Caco-2 (cell line): ENCODE measurements around the gene RAPGEF1. TPM values are rescaled to one million over a fixed set of nuclear protein-coding genes. Genes with fewer than 3 reads are reported as not detected.

ENCODE experiments used
- BruUV-seq: library from RNA; stranded (reverse); fragments of 400-500 nt; replicated peaks from 2 replicates; lab custom pipeline; 2021; lab: Mats Ljungman, UMichigan
- CTCF ChIA-PET: fragments of 300-600 bp; sonication (Branson Sonifier 250); formaldehyde crosslinking; loops from one replicate; lab custom pipeline; 2022; ENCODE audit warnings: antibody characterized with exemption; lab: Charles Lee
- POLR2A ChIA-PET: fragments of 300-600 bp; sonication (Branson Sonifier 250); formaldehyde crosslinking; loops from one replicate; lab custom pipeline; 2022; ENCODE audit warnings: antibody characterized with exemption; lab: Charles Lee
- DNase-seq, 2 experiments: peaks; one replicate each; pipeline versions ENCODE4 v3.0.0 to v3.0.0-alpha.2; 2020 to 2022
- H3K27me3 ChIP-seq: replicated peaks from 2 replicates; pipeline ENCODE4 v1.6.0; 2011; ENCODE audit warnings: low read length; ENCODE audit not compliant: control insufficient read depth, insufficient read depth
- H3K36me3 ChIP-seq: 2 replicates; pipeline ENCODE4 v1.5.1; 2011; ENCODE audit warnings: low read length; ENCODE audit not compliant: control insufficient read depth, insufficient read depth
- H3K4me1 ChIP-seq: fragments of 250-450 bp; sonication (Bioruptor Pico); 2 replicates; pipeline ENCODE4 v1.5.1; 2020; ENCODE audit warnings: mild to moderate bottlenecking
- H3K4me3 ChIP-seq: 2 replicates; pipeline ENCODE4 v1.5.1; 2011; ENCODE audit warnings: low read depth, mild to moderate bottlenecking, control low read depth, low read length
- H3K9me3 ChIP-seq: fragments of 250-450 bp; sonication (Bioruptor Pico); 2 replicates; pipeline ENCODE4 v1.5.1; 2020; ENCODE audit warnings: mild to moderate bottlenecking, moderate library complexity
- H3K27ac Mint-ChIP-seq: one replicate; pipeline ENCODE4 v1.8.0; 2022; ENCODE audit warnings: mixed read lengths; ENCODE audit not compliant: unreplicated experiment
- H3K27me3 Mint-ChIP-seq: one replicate; pipeline ENCODE4 v1.8.0; 2022; ENCODE audit warnings: mixed read lengths; ENCODE audit not compliant: insufficient read depth, unreplicated experiment
- H3K36me3 Mint-ChIP-seq: one replicate; pipeline ENCODE4 v1.8.0; 2022; ENCODE audit warnings: mild to moderate bottlenecking, mixed read lengths; ENCODE audit not compliant: insufficient read depth, unreplicated experiment
- H3K4me1 Mint-ChIP-seq: one replicate; pipeline ENCODE4 v1.8.0; 2022; ENCODE audit warnings: low read depth, mixed read lengths; ENCODE audit not compliant: unreplicated experiment
- H3K4me3 Mint-ChIP-seq: one replicate; pipeline ENCODE4 v1.8.0; 2022; ENCODE audit warnings: mild to moderate bottlenecking, moderate library complexity, mixed read lengths; ENCODE audit not compliant: unreplicated experiment
- H3K9me3 Mint-ChIP-seq: one replicate; pipeline ENCODE4 v1.8.0; 2022; ENCODE audit warnings: mixed read lengths; ENCODE audit not compliant: unreplicated experiment
- CTCF ChIP-seq, 2 experiments: fragments of 200-600 bp in 1 of 2; IDR thresholded peaks; 1 replicate in 1 of 2; 2 replicates in 1 of 2; pipeline versions ENCODE4 v1.5.1 to v1.8.0; 2011 to 2022; ENCODE audit warnings: antibody characterized with exemption in 1 of 2, control low read depth in 1 of 2, inconsistent platforms in 1 of 2, low read depth in 1 of 2, low read length in 1 of 2, mild to moderate bottlenecking in 1 of 2, moderate library complexity in 1 of 2; ENCODE audit not compliant: insufficient read depth in 1 of 2, severe bottlenecking in 1 of 2, unreplicated experiment in 1 of 2
- intact Hi-C: fragments of 100-400 bp; cut with micrococcal nuclease; formaldehyde crosslinking; loops from one replicate; pipeline ENCODE4 v1.10.0; 2022; ENCODE audit not compliant: unreplicated experiment
- total RNA-seq: library from RNA; stranded (reverse); gene quantifications from 2 replicates; pipeline ENCODE4 v1.2.3, GENCODE V29; 2022

The RAPGEF1 gene
- total RNA-seq, 1 experiment from 2014 or later = 75.4 TPM

GRCh38 chr9:131759017-131759647 is 19.3 kb upstream of the RAPGEF1 start:
- Histone ChIP-seq H3K9me3 (no peaks in the 10 kb centered on the region), H3K4me3 (no peak overlapping the region), H3K36me3 (no peaks in the 10 kb centered on the region), H3K4me1 (peaks cover 4% of the 10 kb centered on the region), H3K27me3 (no peaks in the 10 kb centered on the region)
- no peak for DNase-seq
- peaks cover 5% of the 10 kb centered on the region for H3K36me3 Mint-ChIP-seq
- no peaks in the 10 kb centered on the region for H3K9me3 Mint-ChIP-seq
- CTCF ChIA-PET = interaction anchor here (0.7 to 0.9 kb wide), 3 partner anchors 79 to 477 kb away, joined by 3 to 8 read pairs (median 5); no protein-coding TSS in a partner anchor
- TF ChIP-seq CTCF (IDR thresholded peaks at IDR 0.05; ENCODE audit: insufficient read depth in 1 of 2, low read depth in 1 of 2, low read length in 1 of 2, severe bottlenecking in 1 of 2, unreplicated experiment in 1 of 2) = no peak
- POLR2A ChIA-PET = no interaction called here
- no TSS peak for BruUV-seq
- peaks cover 7% of the 10 kb centered on the region for H3K4me1 Mint-ChIP-seq
- H3K4me3 Mint-ChIP-seq = no peak overlapping the region
- no peak overlapping the region for H3K27ac Mint-ChIP-seq
- intact Hi-C loops = no loop called here
- peaks cover 7% of the 10 kb centered on the region for H3K27me3 Mint-ChIP-seq

- ChIA-PET CTCF (interaction anchor here (0.6 to 0.7 kb wide), 2 partner anchors 75 to 149 kb away, joined by 3 read pairs; no protein-coding TSS in a partner anchor), POLR2A (no interaction called here)
- H3K27me3 ChIP-seq = no peaks in the 10 kb centered on the region
- TF ChIP-seq CTCF (IDR thresholded peaks at IDR 0.05; ENCODE audit: insufficient read depth in 1 of 2, low read depth in 1 of 2, low read length in 1 of 2, severe bottlenecking in 1 of 2, unreplicated experiment in 1 of 2) = no peak
- intact Hi-C loops = no loop called here
- no peaks in the 10 kb centered on the region for H3K9me3 Mint-ChIP-seq
- no peak overlapping the region for H3K4me3 Mint-ChIP-seq
- H3K4me1 ChIP-seq = peaks cover 4% of the 10 kb centered on the region
- H3K4me1 Mint-ChIP-seq = peaks cover 7% of the 10 kb centered on the region
- H3K36me3 ChIP-seq = no peaks in the 10 kb centered on the region
- no peak for DNase-seq
- peaks cover 5% of the 10 kb centered on the region for H3K36me3 Mint-ChIP-seq
- no peaks in the 10 kb centered on the region for H3K9me3 ChIP-seq
- H3K27ac Mint-ChIP-seq = no peak overlapping the region
- no TSS peak for BruUV-seq
- peaks cover 7% of the 10 kb centered on the region for H3K27me3 Mint-ChIP-seq
- H3K4me3 ChIP-seq = no peak overlapping the region
These were observed 17.7 kb upstream of the RAPGEF1 start for GRCh38 chr9:131757549-131757948.

DNA sequence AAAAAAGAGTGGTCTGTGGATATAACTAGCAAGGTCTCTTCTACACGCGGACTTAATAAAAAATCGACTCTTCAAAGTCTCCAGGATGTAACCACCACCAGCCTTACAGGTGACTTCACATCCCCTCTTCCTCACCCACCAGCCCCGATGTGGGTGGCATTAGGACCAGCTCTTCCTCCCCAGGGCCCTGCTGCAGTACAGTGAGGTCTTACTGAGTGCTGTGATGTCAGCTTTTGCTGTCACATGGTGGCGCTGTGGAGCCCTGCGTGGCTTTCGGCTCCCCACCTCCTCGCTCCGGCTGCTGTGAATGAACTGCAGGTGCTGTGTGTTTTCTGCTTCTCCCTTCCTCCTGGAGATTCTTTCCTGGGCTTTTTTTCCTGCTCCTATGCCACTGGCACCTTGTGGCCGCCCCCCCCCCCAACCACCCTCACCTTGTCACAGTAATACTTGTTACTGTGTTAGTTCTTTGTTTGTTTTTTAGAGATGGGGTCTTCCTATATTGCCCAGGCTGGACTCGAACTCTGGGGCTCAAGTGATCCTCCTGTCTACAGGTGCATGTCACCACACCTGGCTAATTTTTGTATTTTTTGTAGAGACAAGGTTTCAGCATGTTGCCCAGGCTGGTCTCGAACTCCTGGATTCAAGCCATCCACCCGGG is 15.8 kb upstream of the RAPGEF1 start:
- Mint-ChIP-seq H3K4me3 (no peak overlapping the region), H3K4me1 (peaks cover 7% of the 10 kb centered on the region), H3K9me3 (no peaks in the 10 kb centered on the region), H3K36me3 (peaks cover 5% of the 10 kb centered on the region), H3K27me3 (peaks cover 7% of the 10 kb centered on the region), H3K27ac (peak overlapping the region; percentile 71)
- peak; percentile 91 to 95 for TF ChIP-seq CTCF (IDR thresholded peaks at IDR 0.05; ENCODE audit: insufficient read depth in 1 of 2, low read depth in 1 of 2, low read length in 1 of 2, severe bottlenecking in 1 of 2, unreplicated experiment in 1 of 2)
- ChIA-PET POLR2A (no interaction called here), CTCF (interaction anchor here (0.6 to 1.0 kb wide), 10 partner anchors 11 to 1036 kb away, joined by 3 to 8 read pairs (median 3); partner anchors contain the start of gene SETX)
- intact Hi-C loops = no loop called here
- Histone ChIP-seq H3K4me3 (no peak overlapping the region), H3K36me3 (no peaks in the 10 kb centered on the region), H3K9me3 (no peaks in the 10 kb centered on the region), H3K27me3 (no peaks in the 10 kb centered on the region), H3K4me1 (no peaks in the 10 kb centered on the region)
- BruUV-seq = no TSS peak
- DNase-seq = peak; percentile 84 to 87
